ENCODE measurements around the gene ZNF219. TPM values are rescaled to one million over a fixed set of nuclear protein-coding genes. Genes with fewer than 3 reads are reported as not detected.

The ZNF219 gene
- total and polyA plus RNA-seq, 2 of the 13 experiments (the other 11 are each of a cell fraction or from before 2014, with no cell fraction given) = 34.5 to 36.6 TPM

- no peak for TF ChIP-seq MIXL1 (CRISPR knock-in tag; IDR thresholded peaks at IDR 0.05)
- no peak for TF ChIP-seq DBP (CRISPR knock-in tag; IDR thresholded peaks at IDR 0.05; ENCODE audit: not compliant biosample characterization)
- no peak for TF ChIP-seq PITX1 (CRISPR knock-in tag; IDR thresholded peaks at IDR 0.05)
- TF ChIP-seq IKZF5 (CRISPR knock-in tag; IDR thresholded peaks at IDR 0.05) = no peak
- TF ChIP-seq ZNF274 (CRISPR knock-in tag; IDR thresholded peaks at IDR 0.05) = peak; percentile 23; the same call in 1 of the 2 replicates
- TF ChIP-seq ZNF18 (CRISPR knock-in tag; IDR thresholded peaks at IDR 0.05; ENCODE audit: insufficient replicate concordance) = no peak
- 0 out of 2 replicates have a peak, but pooled peaks have one; percentile 30 for TF ChIP-seq MYPOP (CRISPR knock-in tag; IDR thresholded peaks at IDR 0.05)
- TF ChIP-seq FOXO4 (CRISPR knock-in tag; conservative IDR thresholded peaks at IDR 0.05) = no peak
- TF ChIP-seq ZNF317 (CRISPR knock-in tag; IDR thresholded peaks at IDR 0.05) = no peak
- TF ChIP-seq GATAD1 (CRISPR knock-in tag; IDR thresholded peaks at IDR 0.05) = no peak
- TF ChIP-seq MTA1 (CRISPR knock-in tag; IDR thresholded peaks at IDR 0.05; ENCODE audit: borderline replicate concordance) = 0 out of 2 replicates have a peak, but pooled peaks have one; percentile 41
- TF ChIP-seq DDIT3 (CRISPR knock-in tag; IDR thresholded peaks at IDR 0.05) = no peak
- TF ChIP-seq MAZ (IDR thresholded peaks at IDR 0.05; ENCODE audit: borderline replicate concordance, low read depth, low read length) = no peak; the same call in 1 of the 2 replicates
- TF ChIP-seq MAZ (CRISPR knock-in tag; IDR thresholded peaks at IDR 0.05; ENCODE audit: low read depth) = no peak; the same call in 1 of the 2 replicates
- TF ChIP-seq IRF1 (CRISPR knock-in tag; IDR thresholded peaks at IDR 0.05; ENCODE audit: low read depth) = no peak
- no peak for TF ChIP-seq HOXA9 (CRISPR knock-in tag; IDR thresholded peaks at IDR 0.05; ENCODE audit: borderline replicate concordance)
- 0 out of 2 replicates have a peak, but pooled peaks have one; percentile 12 for TF ChIP-seq FOXO1 (CRISPR knock-in tag; IDR thresholded peaks at IDR 0.05)
- TF ChIP-seq NCOR1 (IDR thresholded peaks at IDR 0.05; ENCODE audit: borderline replicate concordance, low read length) = no peak
- no peak for TF ChIP-seq ATF3 (CRISPR knock-in tag; IDR thresholded peaks at IDR 0.05)
- peak; percentile 45; the same call in 1 of the 2 replicates for TF ChIP-seq SP4 (CRISPR knock-in tag; IDR thresholded peaks at IDR 0.05)
- no peak for TF ChIP-seq ZNF468 (CRISPR knock-in tag; IDR thresholded peaks at IDR 0.05)
- TF ChIP-seq SP1 (IDR thresholded peaks at IDR 0.05) = no peak
- no peak for TF ChIP-seq SP1 (CRISPR knock-in tag; IDR thresholded peaks at IDR 0.05)
These were observed 1.3 kb downstream of the ZNF219 start (continued) for GRCh38 chr14:21096978-21097635.

Measured in HepG2 (cell line).